T-helper 1 cell treated with Interleukin-12 subunit alpha and Interleukin-12 subunit beta and Interleukin-4 antibody, amounts not matched to agents 30 ng/mL and 1 ng/mL, for 36 hours (primary cell): ENCODE measurements around the gene LYPD3. TPM values are rescaled to one million over a fixed set of nuclear protein-coding genes. Genes with fewer than 3 reads are reported as not detected.

Experiments used
- total RNA-seq: library from RNA; stranded (reverse); gene quantifications from 2 replicates; pipeline ENCODE4 v1.2.3, GENCODE V29; 2022

The LYPD3 gene
- total RNA-seq, 1 donor from 2014 or later = 0.81 TPM

Other genes with a start within 250 kb of the LYPD3 start
- not detected in 2 replicates for gene PSG9, start 196.1 kb downstream of the LYPD3 start, total RNA-seq
- gene CD177, start 111.9 kb downstream of the LYPD3 start, total RNA-seq = not detected in 2 replicates
- gene TEX101, start 50.7 kb downstream of the LYPD3 start, total RNA-seq = not detected in 2 replicates
- 23.8 and 24.5 TPM in 2 replicates for gene PHLDB3, start 39.1 kb upstream of the LYPD3 start, total RNA-seq
- 62.8 and 64.6 TPM in 2 replicates for gene ETHE1, start 61.6 kb upstream of the LYPD3 start, total RNA-seq
- 4.2 and 4.4 TPM in 2 replicates for gene ZNF575, start 67.6 kb upstream of the LYPD3 start, total RNA-seq
- 28.6 and 30.5 TPM in 2 replicates for gene XRCC1, start 109.9 kb upstream of the LYPD3 start, total RNA-seq
- gene PINLYP, start 110.2 kb upstream of the LYPD3 start, total RNA-seq = 3.8 and 4.1 TPM in 2 replicates
- gene IRGQ, start 130.5 kb upstream of the LYPD3 start, total RNA-seq = 22.0 and 23.1 TPM in 2 replicates
- 19.2 and 20.8 TPM in 2 replicates for gene ZNF576, start 131.0 kb upstream of the LYPD3 start, total RNA-seq
- gene SRRM5, start 146.5 kb upstream of the LYPD3 start, total RNA-seq = 0.37 and 0.41 TPM in 2 replicates
- 23.9 and 27.6 TPM in 2 replicates for gene ZNF428, start 154.0 kb upstream of the LYPD3 start, total RNA-seq
- gene CADM4, start 174.2 kb upstream of the LYPD3 start, total RNA-seq = 0.32 and 0.34 TPM in 2 replicates
- gene PLAUR, start 204.6 kb upstream of the LYPD3 start, total RNA-seq = 19.7 and 21.6 TPM in 2 replicates